GM12891 (cell line): ENCODE results near the gene CD300LG.

Source experiments
- PAX5 ChIP-seq: IDR thresholded peaks from 2 replicates; pipeline ENCODE4 v1.6.1; 2011; ENCODE audit warnings: low read length, moderate library complexity, mild to moderate bottlenecking; ENCODE audit not compliant: insufficient read depth, severe bottlenecking
- POLR2A ChIP-seq: IDR thresholded peaks from 2 replicates; pipeline ENCODE4 v1.6.1; 2011; ENCODE audit warnings: low read depth, low read length, control low read depth
- POLR2AphosphoS5 ChIP-seq: IDR thresholded peaks from 2 replicates; pipeline ENCODE4 v1.6.1; 2011; ENCODE audit warnings: low read depth, low read length, control low read depth
- TAF1 ChIP-seq: IDR thresholded peaks from 2 replicates; pipeline ENCODE4 v1.6.1; 2011; ENCODE audit warnings: low read depth, low read length, control low read depth

DNA sequence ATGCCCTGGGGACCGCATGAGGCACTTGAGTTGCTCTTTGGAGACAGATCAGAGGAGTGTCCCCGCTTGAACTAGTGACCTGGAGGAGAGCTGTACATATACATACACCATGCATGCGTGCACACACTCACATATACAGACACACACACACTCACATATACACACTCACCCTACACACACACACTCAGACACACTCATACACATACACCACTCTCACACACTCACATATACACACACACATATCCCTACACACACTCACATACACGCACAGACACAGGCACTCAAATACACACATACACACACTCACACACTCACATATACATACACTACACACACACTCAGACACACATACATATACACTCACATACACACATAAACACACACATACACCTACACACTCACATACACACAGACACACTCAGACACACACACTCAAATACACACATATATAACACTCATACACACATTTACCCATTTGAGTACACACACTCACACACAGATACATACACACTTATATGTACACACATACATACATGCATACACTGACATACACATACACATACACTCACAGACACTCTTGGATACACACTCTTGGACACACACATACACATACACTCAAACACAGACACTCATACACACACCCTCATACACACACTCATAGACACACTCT is 65.8 kb downstream of the CD300LG start:
- no peak for TF ChIP-seq POLR2A
- TF ChIP-seq POLR2AphosphoS5: no peak
- TF ChIP-seq TAF1: no peak
- no peak for TF ChIP-seq PAX5
